WTC11 (cell line): ENCODE results near the gene ADRA2C. TPM values are rescaled to one million over a fixed set of nuclear protein-coding genes. Genes with fewer than 3 reads are reported as not detected.

ENCODE experiments used
- ATAC-seq: fragments of 200-7000 bp; cut with Tn5 transposase; 2 replicates; pipeline ENCODE4 v1.10.0; 2021; ENCODE audit warnings: mild to moderate bottlenecking, moderate library complexity
- CTCF ChIA-PET: fragments of 300-600 bp; sonication (Branson Sonifier 250); formaldehyde crosslinking; loops from one replicate; lab custom pipeline; 2021; ENCODE audit warnings: antibody characterized with exemption; lab: Charles Lee
- POLR2A ChIA-PET: fragments of 350-600 bp; sonication (Branson Sonifier 250); formaldehyde crosslinking; loops from one replicate; lab custom pipeline; 2021; ENCODE audit warnings: antibody characterized with exemption; lab: Charles Lee
- DNase-seq: peaks from one replicate; pipeline ENCODE4 v3.0.0; 2021; ENCODE audit warnings: low spot score
- H3K27ac Mint-ChIP-seq: 2 replicates; pipeline ENCODE4 v1.8.0; 2021; ENCODE audit warnings: mixed read lengths
- H3K27me3 Mint-ChIP-seq: 2 replicates; pipeline ENCODE4 v1.8.0; 2021; ENCODE audit warnings: low read depth, mild to moderate bottlenecking, moderate library complexity, mixed read lengths
- H3K36me3 Mint-ChIP-seq: 2 replicates; pipeline ENCODE4 v1.8.0; 2021; ENCODE audit warnings: mixed read lengths
- H3K4me1 Mint-ChIP-seq: 2 replicates; pipeline ENCODE4 v1.8.0; 2022; ENCODE audit warnings: mixed read lengths
- H3K4me3 Mint-ChIP-seq: 2 replicates; pipeline ENCODE4 v1.8.0; 2021; ENCODE audit warnings: mild to moderate bottlenecking, moderate library complexity, mixed read lengths
- H3K9me3 Mint-ChIP-seq: 2 replicates; pipeline ENCODE4 v1.8.0; 2021; ENCODE audit warnings: mixed read lengths
- ATF2 ChIP-seq: sonication (generic); formaldehyde crosslinking; IDR thresholded peaks from 2 replicates; pipeline ENCODE4 v1.8.1; 2022; ENCODE audit warnings: low read depth, missing genetic modification reagents, borderline replicate concordance
- ATF6 ChIP-seq: sonication (generic); formaldehyde crosslinking; IDR thresholded peaks from 2 replicates; pipeline ENCODE4 v1.8.1; 2023; ENCODE audit warnings: mild to moderate bottlenecking, missing genetic modification reagents
- CBFB ChIP-seq: sonication (generic); formaldehyde crosslinking; IDR thresholded peaks from 2 replicates; pipeline ENCODE4 v1.8.1; 2022; ENCODE audit warnings: mild to moderate bottlenecking, low read depth, missing genetic modification reagents
- CREB1 ChIP-seq: sonication (generic); formaldehyde crosslinking; IDR thresholded peaks from 2 replicates; pipeline ENCODE4 v1.8.0; 2023; ENCODE audit warnings: mild to moderate bottlenecking, missing genetic modification reagents
- FOXJ3 ChIP-seq: sonication (generic); formaldehyde crosslinking; IDR thresholded peaks from 2 replicates; pipeline ENCODE4 v1.9.0; 2021; ENCODE audit warnings: missing genetic modification reagents, mild to moderate bottlenecking, borderline replicate concordance
- FOXP1 ChIP-seq: sonication (generic); formaldehyde crosslinking; IDR thresholded peaks from 2 replicates; pipeline ENCODE4 v1.8.0; 2022; ENCODE audit warnings: missing genetic modification reagents, mild to moderate bottlenecking, moderate library complexity, borderline replicate concordance
- NFATC4 ChIP-seq: fragments of 250-450 bp; sonication (Bioruptor Pico); IDR thresholded peaks from 2 replicates; pipeline ENCODE4 v1.9.0; 2021; ENCODE audit warnings: mild to moderate bottlenecking
- SMAD4 ChIP-seq: sonication (generic); formaldehyde crosslinking; IDR thresholded peaks from 2 replicates; pipeline ENCODE4 v1.8.0; 2022; ENCODE audit warnings: mild to moderate bottlenecking, missing genetic modification reagents
- TCF7 ChIP-seq: sonication (generic); formaldehyde crosslinking; IDR thresholded peaks from 2 replicates; pipeline ENCODE4 v1.8.0; 2022; ENCODE audit warnings: mild to moderate bottlenecking, low read depth, missing genetic modification reagents, moderate library complexity
- TEAD4 ChIP-seq: sonication (generic); formaldehyde crosslinking; IDR thresholded peaks from 2 replicates; pipeline ENCODE4 v1.8.0; 2022; ENCODE audit warnings: mild to moderate bottlenecking, missing genetic modification reagents
- ZNF138 ChIP-seq: sonication (generic); formaldehyde crosslinking; conservative IDR thresholded peaks from 2 replicates; pipeline ENCODE4 v1.8.1; 2022; ENCODE audit warnings: mild to moderate bottlenecking, moderate library complexity, missing genetic modification reagents
- ZNF317 ChIP-seq: sonication (generic); formaldehyde crosslinking; IDR thresholded peaks from 2 replicates; pipeline ENCODE4 v1.8.1; 2023; ENCODE audit warnings: low read depth, mild to moderate bottlenecking, moderate library complexity, missing genetic modification reagents, borderline replicate concordance
- ZNF671 ChIP-seq: fragments of 250-450 bp; sonication (Bioruptor Pico); IDR thresholded peaks from 2 replicates; pipeline ENCODE4 v1.8.0; 2021; ENCODE audit warnings: mild to moderate bottlenecking
- total RNA-seq: library from RNA; stranded (reverse); gene quantifications from 3 replicates; pipeline ENCODE4 v1.2.3, GENCODE V29; 2021
- TF ChIP-seq, protein P1 (sequence below): sonication (generic); formaldehyde crosslinking; IDR thresholded peaks from 2 replicates; pipeline ENCODE4 v1.8.0; 2023; ENCODE audit warnings: missing genetic modification reagents
- TF ChIP-seq, protein P2 (sequence below): sonication (generic); formaldehyde crosslinking; IDR thresholded peaks from 2 replicates; pipeline ENCODE4 v1.8.1; 2023; ENCODE audit warnings: mild to moderate bottlenecking, missing genetic modification reagents, moderate library complexity
- TF ChIP-seq, protein P3 (sequence below): sonication (generic); formaldehyde crosslinking; IDR thresholded peaks from 2 replicates; pipeline ENCODE4 v1.8.1; 2022; ENCODE audit warnings: low read depth, mild to moderate bottlenecking, moderate library complexity, missing genetic modification reagents, borderline replicate concordance
- TF ChIP-seq, protein P4 (sequence below): fragments of 250-450 bp; sonication (Bioruptor Pico); IDR thresholded peaks from 2 replicates; pipeline ENCODE4 v1.9.0; 2021; ENCODE audit warnings: moderate library complexity, mild to moderate bottlenecking, inconsistent platforms, borderline replicate concordance
- TF ChIP-seq, protein P5 (sequence below): sonication (generic); formaldehyde crosslinking; IDR thresholded peaks from 2 replicates; pipeline ENCODE4 v1.8.0; 2022; ENCODE audit warnings: missing genetic modification reagents
- TF ChIP-seq, protein P6 (sequence below): fragments of 250-450 bp; sonication (Bioruptor Pico); IDR thresholded peaks from 2 replicates; pipeline ENCODE4 v2.1.2; 2022; ENCODE audit warnings: mild to moderate bottlenecking, moderate library complexity
- TF ChIP-seq, protein P7 (sequence below): sonication (generic); formaldehyde crosslinking; IDR thresholded peaks from 2 replicates; pipeline ENCODE4 v1.8.1; 2022; ENCODE audit warnings: missing genetic modification reagents, borderline replicate concordance

ADRA2C gene
- total RNA-seq, 1 experiment from 2014 or later, result 21.8 TPM

DNA sequence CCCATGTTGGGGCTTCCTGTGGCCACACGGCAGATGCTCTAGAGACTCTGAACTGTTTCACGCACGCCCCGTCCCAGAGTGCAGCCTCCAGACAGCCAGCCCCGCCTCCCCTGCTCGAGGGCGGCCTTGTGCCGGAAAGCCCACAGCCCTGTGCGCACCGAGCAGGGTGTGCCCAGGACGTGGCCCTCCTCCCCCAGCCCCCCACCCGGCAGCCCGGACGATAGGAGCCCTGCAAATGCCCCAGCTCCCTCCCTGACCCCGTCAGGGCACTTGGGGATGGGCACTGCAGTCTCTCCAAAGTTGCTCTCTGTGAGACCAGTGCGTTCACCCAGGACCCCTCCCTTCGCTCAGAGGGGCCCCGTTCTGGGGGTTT, 37.3 kb downstream of the ADRA2C start:
- Mint-ChIP-seq H3K27ac (no peak overlapping the region), H3K4me3 (no peak overlapping the region), H3K4me1 (peaks cover 42% of the 10 kb centered on the region), H3K27me3 (peaks cover 2% of the 10 kb centered on the region; the same call in 1 of the 2 replicates), H3K9me3 (no peaks in the 10 kb centered on the region), H3K36me3 (no peaks in the 10 kb centered on the region)
- ATAC-seq, result no peak; the same call in 1 of the 2 replicates
- no peak for DNase-seq
- TF ChIP-seq, protein P1, sequence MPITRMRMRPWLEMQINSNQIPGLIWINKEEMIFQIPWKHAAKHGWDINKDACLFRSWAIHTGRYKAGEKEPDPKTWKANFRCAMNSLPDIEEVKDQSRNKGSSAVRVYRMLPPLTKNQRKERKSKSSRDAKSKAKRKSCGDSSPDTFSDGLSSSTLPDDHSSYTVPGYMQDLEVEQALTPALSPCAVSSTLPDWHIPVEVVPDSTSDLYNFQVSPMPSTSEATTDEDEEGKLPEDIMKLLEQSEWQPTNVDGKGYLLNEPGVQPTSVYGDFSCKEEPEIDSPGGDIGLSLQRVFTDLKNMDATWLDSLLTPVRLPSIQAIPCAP, result no peak
- TF ChIP-seq SMAD4 (CRISPR knock-in tag), result no peak
- TF ChIP-seq CREB1 (CRISPR knock-in tag), result no peak
- TF ChIP-seq, protein P2, sequence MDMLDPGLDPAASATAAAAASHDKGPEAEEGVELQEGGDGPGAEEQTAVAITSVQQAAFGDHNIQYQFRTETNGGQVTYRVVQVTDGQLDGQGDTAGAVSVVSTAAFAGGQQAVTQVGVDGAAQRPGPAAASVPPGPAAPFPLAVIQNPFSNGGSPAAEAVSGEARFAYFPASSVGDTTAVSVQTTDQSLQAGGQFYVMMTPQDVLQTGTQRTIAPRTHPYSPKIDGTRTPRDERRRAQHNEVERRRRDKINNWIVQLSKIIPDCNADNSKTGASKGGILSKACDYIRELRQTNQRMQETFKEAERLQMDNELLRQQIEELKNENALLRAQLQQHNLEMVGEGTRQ (CRISPR knock-in tag), result no peak
- TF ChIP-seq TEAD4 (CRISPR knock-in tag), result no peak
- TF ChIP-seq, protein P3, sequence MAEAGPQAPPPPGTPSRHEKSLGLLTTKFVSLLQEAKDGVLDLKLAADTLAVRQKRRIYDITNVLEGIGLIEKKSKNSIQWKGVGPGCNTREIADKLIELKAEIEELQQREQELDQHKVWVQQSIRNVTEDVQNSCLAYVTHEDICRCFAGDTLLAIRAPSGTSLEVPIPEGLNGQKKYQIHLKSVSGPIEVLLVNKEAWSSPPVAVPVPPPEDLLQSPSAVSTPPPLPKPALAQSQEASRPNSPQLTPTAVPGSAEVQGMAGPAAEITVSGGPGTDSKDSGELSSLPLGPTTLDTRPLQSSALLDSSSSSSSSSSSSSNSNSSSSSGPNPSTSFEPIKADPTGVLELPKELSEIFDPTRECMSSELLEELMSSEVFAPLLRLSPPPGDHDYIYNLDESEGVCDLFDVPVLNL (CRISPR knock-in tag), result no peak
- no peak for TF ChIP-seq ATF6 (CRISPR knock-in tag)
- TF ChIP-seq ZNF138 (CRISPR knock-in tag), result no peak
- TF ChIP-seq, protein P4, sequence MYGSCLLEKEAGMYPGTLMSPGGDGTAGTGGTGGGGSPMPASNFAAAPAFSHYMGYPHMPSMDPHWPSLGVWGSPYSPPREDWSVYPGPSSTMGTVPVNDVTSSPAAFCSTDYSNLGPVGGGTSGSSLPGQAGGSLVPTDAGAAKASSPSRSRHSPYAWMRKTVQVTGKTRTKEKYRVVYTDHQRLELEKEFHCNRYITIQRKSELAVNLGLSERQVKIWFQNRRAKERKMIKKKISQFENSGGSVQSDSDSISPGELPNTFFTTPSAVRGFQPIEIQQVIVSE (CRISPR knock-in tag), result no peak
- TF ChIP-seq ZNF317 (CRISPR knock-in tag), result no peak
- no peak for TF ChIP-seq FOXP1 (CRISPR knock-in tag)
- TF ChIP-seq, protein P5, sequence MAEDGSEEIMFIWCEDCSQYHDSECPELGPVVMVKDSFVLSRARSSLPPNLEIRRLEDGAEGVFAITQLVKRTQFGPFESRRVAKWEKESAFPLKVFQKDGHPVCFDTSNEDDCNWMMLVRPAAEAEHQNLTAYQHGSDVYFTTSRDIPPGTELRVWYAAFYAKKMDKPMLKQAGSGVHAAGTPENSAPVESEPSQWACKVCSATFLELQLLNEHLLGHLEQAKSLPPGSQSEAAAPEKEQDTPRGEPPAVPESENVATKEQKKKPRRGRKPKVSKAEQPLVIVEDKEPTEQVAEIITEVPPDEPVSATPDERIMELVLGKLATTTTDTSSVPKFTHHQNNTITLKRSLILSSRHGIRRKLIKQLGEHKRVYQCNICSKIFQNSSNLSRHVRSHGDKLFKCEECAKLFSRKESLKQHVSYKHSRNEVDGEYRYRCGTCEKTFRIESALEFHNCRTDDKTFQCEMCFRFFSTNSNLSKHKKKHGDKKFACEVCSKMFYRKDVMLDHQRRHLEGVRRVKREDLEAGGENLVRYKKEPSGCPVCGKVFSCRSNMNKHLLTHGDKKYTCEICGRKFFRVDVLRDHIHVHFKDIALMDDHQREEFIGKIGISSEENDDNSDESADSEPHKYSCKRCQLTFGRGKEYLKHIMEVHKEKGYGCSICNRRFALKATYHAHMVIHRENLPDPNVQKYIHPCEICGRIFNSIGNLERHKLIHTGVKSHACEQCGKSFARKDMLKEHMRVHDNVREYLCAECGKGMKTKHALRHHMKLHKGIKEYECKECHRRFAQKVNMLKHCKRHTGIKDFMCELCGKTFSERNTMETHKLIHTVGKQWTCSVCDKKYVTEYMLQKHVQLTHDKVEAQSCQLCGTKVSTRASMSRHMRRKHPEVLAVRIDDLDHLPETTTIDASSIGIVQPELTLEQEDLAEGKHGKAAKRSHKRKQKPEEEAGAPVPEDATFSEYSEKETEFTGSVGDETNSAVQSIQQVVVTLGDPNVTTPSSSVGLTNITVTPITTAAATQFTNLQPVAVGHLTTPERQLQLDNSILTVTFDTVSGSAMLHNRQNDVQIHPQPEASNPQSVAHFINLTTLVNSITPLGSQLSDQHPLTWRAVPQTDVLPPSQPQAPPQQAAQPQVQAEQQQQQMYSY, result no peak
- TF ChIP-seq, protein P6, sequence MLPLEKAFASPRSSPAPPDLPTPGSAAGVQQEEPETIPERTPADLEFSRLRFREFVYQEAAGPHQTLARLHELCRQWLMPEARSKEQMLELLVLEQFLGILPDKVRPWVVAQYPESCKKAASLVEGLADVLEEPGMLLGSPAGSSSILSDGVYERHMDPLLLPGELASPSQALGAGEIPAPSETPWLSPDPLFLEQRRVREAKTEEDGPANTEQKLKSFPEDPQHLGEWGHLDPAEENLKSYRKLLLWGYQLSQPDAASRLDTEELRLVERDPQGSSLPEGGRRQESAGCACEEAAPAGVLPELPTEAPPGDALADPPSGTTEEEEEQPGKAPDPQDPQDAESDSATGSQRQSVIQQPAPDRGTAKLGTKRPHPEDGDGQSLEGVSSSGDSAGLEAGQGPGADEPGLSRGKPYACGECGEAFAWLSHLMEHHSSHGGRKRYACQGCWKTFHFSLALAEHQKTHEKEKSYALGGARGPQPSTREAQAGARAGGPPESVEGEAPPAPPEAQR (CRISPR knock-in tag), result no peak
- no peak for TF ChIP-seq ZNF671 (CRISPR knock-in tag)
- no peak for TF ChIP-seq CBFB (CRISPR knock-in tag)
- no peak for TF ChIP-seq FOXJ3
- TF ChIP-seq, protein P7, sequence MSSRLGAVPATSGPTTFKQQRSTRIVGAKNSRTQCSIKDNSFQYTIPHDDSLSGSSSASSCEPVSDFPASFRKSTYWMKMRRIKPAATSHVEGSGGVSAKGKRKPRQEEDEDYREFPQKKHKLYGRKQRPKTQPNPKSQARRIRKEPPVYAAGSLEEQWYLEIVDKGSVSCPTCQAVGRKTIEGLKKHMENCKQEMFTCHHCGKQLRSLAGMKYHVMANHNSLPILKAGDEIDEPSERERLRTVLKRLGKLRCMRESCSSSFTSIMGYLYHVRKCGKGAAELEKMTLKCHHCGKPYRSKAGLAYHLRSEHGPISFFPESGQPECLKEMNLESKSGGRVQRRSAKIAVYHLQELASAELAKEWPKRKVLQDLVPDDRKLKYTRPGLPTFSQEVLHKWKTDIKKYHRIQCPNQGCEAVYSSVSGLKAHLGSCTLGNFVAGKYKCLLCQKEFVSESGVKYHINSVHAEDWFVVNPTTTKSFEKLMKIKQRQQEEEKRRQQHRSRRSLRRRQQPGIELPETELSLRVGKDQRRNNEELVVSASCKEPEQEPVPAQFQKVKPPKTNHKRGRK, result no peak
- TF ChIP-seq ATF2 (CRISPR knock-in tag), result no peak
- TF ChIP-seq NFATC4 (CRISPR knock-in tag), result no peak
- TF ChIP-seq TCF7 (CRISPR knock-in tag), result no peak
- ChIA-PET POLR2A (no interaction called here), CTCF (interaction anchor here (6.9 kb wide), 1 partner anchor 10 kb away, joined by 49 read pairs; no protein-coding TSS in a partner anchor)
